NCI-H146 (cell line): ENCODE measurements around the gene ATP8B3.
"Not testable (repeated sequence)": the region's sequence is repeated elsewhere in the genome, so short reads cannot be mapped to it uniquely, and the experiment has no call there.

Source experiments
- DNase-seq: peaks from one replicate; lab custom pipeline; 2025; lab: John Stamatoyannopoulos, UW

Gene ATP8B3

DNA sequence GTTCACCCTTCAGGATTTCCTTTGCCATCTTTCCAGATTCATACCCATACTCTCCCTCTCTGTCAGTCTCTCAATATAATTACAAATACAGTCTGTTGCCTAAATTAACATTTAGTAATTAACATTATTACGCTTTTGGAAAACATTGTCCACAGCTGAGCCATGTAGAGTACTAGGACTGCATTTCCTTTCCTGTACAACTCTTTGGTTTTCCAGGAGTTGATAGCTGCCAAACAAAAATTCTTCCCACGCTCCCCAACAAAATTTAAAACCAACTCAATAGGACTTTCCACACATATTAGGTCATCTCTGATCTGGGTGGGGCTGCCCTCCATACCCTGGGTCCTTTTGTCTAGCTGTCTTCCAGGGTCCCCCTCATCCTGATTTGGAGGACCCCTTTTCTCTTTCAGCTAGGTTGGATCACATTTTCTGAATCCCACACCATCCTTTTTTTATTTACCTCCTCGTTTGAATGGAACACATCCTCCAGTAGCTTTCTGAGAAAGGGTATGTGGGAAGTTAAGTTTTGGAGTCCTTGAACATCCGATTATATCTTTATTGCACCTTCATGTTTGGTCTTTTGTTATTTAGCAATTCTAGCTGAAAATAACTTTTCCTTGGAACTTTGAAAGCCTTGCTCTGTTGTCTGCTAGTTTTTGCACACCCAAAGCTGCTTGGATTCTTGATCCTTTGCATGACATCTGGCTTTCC, 41.1 kb downstream of the ATP8B3 start:
- DNase-seq = no peak

DNA sequence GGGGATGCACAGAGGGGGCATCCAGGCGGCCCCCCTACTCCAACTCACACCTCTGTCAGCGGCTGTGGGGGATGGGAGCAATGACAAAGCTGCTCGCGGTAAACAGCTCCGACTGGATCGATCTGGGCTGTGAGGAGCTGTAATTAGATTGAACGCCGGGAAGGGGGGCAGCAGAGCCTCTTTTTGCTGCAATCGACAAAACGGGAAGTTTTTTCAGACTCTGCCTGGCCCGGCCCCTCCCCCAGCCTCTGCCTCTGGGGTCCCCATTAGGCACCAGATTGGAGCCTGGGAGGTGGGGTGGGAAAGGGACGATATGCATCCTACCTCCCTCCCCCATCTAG, 42.5 kb downstream of the ATP8B3 start:
- no peak for DNase-seq

DNA sequence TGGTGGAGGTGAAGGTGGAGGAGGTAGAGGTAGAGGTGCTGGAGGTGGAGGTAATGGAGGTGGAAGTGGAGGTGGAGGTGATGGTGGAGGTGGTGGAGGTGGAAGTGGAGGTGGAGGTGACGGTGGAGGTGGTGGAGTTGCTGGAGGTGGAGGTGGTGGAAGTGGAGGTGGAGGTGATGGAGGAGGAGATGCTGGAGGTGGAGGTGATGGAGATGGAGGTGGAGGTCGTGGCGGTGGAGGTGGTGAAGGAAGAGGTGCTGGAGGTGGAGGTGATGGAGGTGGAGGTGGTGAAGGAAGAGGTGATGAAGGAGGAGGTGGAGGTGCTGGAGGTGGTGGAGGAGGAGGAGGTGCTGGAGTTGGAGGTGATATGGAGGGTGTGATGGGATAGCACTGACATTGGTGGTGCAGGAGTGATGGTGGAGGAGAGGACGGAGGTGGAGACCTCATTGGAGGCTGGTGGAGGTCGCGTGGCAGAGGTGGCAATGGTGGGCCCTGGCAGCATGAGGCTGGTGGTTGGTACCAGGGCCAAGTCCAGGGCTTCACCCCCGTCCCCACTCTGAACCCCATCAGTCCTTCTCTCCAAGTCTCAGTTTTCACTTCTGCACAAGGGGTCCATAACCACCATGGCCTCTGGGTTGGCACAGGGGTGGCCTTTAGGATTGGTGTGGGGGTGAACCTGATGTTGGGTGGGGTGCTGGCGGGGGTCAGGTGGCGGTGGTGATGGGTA, 43.0 kb downstream of the ATP8B3 start:
- no peak for DNase-seq

DNA sequence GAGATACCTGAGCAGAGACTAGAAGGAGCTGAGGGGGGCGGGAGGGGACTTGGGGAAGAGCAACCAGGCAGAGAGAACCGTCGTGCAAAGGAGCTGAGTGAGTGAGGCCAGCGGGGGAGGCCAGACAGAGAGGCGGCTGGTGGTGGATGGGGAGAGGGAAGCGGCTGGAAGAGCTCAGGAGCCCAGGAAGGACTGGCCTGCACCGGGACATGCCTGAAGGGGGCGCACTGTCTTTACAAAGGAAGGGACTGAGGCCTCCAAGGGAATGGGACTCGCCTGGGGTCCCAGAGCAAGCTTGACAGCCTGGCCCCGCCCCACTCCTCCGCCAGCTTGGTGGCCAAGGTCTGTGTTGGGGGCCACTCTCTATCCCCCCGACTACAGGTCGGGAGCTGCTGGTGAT, 43.8 kb downstream of the ATP8B3 start:
- DNase-seq = no peak

DNA sequence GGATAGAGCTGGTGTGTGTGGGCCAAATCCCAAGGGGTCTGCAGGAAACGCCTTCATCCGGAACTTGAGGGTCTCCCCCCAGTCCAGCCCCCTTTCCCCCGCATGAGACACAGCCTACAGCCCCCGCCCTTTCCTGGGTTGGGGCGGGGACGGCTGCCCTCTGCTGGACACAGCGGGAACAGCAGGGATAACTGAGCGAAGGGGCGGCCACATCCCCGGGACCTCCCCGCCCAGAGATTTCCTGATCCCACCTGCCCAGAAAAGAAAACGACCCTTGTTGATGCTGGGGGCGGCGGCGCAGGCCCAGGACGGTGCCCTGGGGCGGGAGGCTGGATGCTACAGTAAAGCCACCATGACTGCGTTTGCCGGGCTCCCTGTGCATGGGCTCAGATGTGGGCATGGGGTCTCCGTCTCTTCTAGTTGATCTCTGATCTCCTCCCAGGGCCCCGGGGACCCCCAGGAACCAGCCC, 44.6 kb downstream of the ATP8B3 start:
- no peak for DNase-seq

DNA sequence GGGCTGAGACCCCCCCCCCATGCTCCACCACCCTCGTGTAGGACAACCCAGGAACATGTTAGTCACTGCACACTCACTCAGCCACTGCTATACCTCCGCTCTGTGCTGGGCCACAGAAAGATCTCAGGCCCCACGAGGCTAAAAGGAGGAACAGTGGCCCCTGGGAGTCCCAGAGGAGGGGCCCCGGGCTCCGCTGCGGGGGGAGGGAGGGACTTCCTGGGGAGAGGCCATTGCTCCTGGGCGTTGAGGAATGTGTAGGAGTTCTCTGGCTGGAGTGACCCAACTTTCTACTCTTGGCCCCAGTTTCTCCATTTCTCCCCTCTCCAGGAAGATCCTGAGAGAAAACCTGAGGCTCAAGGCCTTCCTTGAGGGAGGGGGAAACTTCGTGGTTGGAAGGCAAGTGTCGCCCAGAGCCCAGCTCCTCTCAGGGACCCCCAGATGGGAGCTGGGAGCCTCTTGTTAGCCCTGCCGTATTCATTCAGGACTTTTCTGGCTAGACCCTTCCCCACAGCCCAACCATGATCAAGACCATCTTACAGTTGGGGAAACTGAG, 45.2 kb downstream of the ATP8B3 start:
- no peak for DNase-seq

DNA sequence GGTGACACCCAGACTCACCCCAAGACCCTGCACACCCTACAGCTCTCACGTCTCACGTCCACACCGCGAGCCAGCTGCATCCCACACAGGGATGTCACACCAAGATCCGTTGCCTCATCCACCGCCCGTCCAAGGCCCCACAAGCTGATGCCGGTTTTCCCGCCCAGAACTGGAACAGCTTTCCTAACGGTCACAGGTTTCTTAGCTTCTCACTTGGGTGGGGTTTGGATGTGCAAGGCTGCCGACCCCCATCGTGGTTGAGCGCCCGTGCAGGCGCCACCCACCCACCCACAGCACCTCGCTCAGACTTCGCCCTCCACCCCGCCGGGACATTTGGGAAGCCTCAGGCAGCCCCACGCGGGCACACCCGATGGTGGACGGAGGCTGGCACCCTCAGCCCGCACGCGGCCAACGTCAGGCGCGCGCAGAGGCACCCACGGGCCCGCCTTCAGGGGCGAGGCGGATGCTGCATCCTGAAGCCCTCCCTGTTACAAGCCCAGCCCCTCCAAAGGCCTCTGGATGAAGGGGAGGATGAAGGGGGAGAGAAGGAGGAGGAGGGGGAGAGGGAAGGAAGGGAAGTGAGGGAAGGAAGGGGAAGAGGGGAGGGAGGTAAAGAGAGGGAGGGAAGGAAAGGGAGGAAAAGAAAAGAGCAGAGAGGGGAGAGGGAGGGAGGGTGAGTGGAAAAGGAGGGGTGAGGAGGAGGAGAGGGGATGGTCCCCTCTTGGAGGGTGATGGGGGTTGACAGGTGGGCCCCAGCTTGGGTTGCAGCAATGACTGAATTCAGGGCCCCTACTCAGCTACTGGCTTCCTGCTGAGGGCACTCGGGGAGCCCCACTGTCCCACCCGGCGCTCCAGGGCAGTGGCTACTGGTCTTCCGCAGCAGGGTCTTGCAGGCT, 45.9 kb downstream of the ATP8B3 start:
- no peak for DNase-seq

DNA sequence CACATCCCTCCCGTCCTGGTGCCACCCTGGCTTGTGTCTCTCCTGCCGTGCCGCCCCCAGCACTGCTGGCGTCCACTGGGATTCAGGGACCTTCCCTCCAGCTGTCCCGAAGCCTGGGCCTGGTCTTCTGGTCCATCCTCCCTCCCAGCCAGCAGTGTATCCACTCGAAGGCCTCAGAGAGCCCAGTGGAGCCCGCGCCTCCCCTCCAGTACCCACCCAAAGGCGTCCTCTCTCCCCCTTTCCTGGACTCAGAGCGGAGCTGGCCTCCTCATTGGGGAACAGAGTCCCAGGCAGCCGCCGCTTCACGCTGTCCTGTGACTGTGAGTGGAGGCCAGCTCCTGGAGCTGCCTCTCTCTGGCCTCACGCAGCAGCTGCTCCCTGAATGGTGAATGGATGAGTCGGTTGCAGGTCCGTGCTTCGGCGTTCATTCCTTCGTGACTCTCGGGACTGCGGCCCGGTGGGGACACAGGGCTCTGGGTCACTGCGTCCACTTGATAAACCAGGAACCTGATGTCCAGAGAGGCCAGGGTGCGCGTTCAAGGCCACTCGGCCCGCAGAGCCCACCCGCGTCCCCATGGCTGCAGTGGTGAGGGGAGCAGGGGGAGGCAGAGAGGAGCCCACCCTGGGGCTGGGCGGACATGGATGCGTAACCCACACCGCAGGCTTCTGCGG, 46.7 kb downstream of the ATP8B3 start:
- no peak for DNase-seq

DNA sequence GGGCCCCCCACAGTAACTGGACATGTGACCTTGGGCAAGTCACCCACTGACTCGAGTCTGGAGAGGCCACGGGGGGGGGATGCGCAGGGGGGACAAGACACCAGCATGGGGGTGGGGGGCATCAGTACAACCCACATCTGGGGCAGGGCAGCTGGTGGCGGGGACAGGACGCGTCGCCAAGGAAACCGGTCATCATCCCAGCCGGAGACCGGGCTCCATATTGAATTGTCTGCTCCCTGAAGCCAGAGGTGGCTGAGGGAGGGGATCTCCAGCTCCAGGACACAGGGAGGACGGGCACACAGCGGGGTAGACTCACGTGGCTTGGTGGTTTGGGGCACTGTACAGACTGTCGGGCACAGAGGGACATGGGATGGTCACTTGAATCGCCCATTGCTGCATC, 47.3 kb downstream of the ATP8B3 start:
- no peak for DNase-seq

DNA sequence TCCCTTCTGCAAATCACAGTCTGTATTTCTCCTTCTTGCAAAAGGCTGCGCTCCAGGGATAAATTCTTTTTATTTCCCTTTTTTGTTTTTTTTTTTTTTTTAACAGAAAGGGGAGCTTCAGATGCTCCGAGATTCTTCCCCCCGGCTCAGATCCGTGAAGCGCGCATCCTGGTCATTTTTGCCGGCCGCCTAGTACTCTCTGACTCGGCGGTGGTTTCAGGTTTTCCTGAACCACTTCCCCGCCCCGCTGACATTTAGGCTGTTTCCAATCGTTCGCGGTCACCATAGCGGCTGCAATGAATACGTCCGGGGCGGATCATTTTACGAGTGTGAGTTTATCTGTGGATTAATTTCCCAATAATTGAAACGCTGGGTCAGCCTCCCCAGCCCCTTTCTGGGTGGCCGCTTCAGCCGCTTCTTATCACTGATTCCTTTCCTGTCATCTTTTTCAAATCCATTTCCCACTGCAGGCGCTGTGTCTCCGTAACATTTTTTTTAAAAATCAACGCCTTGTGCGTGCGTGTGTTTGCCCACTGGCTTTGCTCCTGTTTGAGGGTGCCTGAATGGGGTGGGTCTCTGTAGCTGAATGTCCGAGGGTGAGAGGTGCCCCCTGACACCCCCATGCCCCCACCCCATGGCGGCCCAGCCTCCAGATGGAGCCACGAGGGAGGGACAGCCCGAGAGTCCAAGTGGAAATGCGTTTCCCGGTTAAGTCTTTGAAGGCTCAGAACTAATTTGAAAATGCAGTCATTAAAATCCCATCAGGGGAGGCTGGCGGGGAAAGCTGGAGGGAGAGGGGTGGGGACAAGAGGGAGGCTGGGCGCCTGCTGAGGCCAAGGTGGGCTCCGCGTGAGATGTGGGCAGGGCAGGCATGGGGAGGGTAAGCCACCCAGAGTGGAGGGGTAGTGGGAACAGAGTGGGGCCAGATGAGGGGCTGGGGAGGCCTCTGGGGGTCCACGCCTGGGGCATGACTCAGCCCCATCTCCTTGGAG, 48.1 kb downstream of the ATP8B3 start:
- no peak for DNase-seq

DNA sequence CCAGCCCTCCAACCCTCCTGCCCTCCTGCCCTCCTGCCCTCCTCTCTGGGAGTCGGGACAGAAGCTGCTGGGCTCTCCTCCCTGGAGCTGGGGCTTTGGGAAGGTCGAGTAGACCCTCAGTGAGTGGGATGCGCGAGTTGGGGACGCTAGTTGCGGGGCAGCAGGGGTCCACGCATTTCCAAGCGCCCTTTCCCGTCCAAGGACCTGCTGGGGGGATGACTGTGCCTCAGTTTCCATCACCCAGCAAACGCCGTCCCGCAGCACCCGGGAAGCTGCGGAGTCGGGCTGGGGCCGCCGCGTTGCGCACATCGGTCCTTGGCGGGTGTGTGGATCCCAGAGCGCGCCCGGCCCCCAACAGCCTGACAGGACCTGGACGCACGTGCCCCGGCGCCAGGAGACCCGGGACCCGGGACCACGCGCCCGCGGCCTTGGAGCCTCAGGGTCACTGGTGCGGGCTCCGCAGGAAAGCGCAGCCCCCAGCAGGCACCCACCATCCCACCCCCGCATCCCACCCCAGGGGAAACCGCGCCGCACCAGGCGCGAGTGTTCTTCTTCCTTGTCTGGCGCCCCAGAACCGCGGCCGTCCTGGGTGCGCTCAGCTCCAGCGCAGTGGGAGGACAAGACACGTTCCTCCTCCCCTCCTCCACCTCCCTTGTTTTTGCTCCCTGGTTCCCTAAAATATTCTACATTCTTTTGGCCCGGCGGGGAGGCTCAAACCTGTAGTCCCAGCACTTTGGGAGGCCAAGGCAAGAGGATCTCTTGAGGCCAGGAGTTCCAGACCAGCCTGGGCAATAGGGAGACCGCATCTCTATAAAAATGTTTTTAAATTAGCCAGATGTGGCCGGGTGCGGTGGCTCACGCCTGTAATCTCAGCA, 49.6 kb downstream of the ATP8B3 start:
- DNase-seq = no peak

DNA sequence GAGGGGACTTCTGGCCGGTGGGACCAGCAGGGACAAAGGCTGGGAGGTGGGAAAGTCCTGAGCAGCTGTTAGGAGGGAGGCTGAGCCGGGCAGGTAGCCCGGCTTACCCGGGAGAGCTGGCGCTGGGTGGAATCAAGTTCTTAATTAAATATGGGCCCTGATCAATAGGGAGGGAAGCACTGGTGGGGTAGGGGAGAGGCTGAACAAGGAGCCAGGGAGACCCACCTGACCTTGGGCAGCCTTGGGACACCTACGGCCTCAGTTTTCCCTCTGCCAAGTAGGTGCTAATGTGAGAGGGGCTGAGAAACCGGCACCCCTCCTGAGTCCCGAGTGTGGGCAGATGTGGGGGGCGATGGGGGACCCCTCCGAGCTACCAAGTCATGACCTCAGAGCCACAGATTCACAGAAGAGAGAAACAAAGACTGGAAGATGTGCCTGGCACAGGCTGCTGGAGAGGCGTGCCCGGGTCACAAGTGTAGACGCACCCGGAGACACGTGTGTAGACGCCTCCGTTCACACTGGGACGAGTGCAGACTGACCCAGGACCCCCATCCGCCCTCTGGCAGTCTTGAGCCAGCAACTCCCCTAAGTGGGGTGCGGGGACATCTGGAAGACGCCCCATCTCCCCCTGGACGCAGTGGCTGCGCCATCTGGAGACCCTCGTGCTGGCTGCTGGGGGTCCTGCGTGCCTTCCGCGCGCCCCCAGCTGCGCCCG, 50.4 kb downstream of the ATP8B3 start:
- DNase-seq = no peak

DNA sequence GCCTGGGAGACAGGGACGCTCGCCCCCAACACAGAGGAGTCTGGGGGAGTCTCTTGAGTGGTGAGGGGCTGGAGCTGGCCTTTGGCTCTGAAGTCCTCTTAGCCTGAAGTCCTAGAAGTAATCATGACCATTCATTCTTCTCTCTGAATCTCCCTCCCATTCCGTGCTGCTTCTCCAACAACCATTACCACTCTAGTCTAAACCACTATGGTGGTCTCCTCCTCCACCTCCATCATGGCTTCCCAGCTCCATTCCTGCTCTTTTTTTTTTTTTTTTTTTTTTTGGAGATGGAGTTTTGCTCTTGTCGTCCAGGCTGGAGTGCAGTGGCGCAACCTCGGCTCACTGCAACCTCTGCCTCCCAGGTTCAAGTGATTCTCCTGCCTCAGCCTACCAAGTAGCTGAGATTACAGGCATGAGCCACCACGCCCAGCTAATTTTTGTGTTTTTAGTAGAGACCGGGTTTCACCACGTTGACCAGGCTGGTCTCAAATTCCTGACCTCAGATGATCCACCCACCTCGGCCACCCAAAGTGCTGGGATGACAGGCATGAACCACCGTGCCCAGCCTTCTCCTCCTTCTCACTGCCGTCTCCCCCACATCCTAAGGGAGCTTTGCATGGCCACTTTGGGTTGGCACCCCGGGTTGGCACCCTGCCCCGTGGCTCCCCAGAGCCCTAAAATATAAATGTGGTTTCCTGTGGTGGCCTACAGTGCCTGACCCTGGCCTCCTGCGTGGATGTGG, 51.1 kb downstream of the ATP8B3 start:
- not testable (repeated sequence) for DNase-seq

DNA sequence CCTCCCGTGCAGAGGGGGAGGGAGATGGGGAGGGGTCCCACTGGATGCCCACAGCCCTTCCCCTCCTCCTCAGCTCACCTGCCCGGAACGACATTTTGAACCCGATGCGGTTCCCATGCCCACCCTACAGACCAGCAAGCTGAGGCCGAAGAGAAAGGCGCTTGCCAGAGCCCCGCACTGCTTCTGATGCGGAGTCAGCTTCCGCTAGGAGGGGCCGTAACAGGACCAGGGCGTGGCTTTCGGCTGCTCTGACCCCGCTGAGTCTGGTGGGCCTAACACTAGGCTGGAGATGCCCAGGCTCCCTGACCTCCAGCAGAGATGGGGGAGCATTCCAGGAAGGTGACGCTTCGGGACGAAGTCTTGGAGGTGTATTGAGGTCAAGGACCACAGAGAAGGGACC, 52.1 kb downstream of the ATP8B3 start:
- DNase-seq = no peak

DNA sequence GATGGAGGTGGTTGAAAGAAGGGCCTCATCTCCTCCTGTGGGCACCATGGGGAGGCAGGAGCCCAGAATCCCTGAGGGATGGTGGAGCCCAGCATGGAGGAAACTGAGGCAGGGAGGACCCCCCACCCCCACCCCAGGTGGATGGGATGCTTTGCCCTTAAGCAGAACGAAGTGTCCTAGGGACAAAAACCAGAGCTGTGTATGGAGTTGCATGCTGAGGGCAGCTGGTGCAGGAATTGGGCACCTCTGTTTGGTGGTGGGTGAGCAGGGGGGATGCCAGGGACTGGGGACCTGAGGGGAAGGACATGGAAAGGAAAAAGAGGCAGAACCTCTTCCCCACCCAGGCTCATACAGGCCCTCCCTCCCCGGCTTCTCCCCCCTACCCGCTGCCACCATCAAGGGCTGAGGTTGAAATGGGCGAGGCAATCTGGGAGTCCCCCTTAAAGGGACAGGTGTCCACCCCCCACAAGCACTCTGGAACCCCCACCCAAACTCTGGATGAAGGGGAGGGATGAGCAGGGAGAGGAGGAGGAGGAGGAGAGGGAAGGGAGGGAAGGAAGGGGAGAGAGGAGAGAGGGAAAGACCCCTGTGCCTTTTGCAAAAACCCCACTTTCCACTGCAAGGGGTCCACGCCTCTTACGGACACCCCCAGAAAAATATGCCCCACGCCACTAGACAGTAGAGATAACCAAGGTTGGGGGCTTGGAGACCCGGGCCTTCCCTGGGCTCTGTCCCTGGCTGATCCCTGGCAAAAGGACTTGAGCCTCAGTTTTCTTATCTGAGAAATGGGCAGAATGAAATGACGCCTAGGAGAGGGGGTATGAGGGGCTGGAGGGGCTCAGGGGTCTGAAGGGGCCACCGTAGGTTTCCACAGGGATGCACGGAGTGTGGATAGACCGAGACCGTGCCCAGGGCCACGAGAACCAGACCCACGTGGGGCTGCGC, 52.8 kb downstream of the ATP8B3 start:
- no peak for DNase-seq

DNA sequence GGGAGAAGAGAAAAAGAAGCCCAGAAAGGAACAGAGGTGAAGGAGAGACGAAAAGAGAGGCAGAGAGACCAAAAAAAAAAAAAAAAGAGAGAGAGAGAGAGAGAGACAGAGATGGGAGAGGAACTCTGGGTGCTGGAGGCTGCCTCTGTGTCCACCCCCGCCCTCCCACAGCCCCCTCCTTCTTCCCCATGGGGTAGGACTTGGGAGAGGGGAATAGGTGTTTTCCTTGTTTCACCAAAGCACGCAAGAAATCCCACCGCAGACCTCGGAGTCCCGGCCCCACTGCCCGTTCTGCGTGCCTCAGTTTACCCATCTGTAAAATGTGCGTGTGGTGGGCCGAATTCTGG, 53.9 kb downstream of the ATP8B3 start:
- DNase-seq = no peak
